Panc1 (cell line): ENCODE data around the gene ACACA. TPM values are rescaled to one million over a fixed set of nuclear protein-coding genes. Genes with fewer than 3 reads are reported as not detected.

Source experiments
- ATAC-seq: fragments of 200-7000 bp; cut with Tn5 transposase; 2 replicates; pipeline ENCODE4 v1.9.1; 2020; ENCODE audit warnings: mild to moderate bottlenecking, moderate library complexity
- BruUV-seq: library from RNA; stranded (reverse); fragments of 400-500 nt; replicated peaks from 2 replicates; lab custom pipeline; 2021; lab: Mats Ljungman, UMichigan
- CTCF ChIA-PET: fragments of 300-600 bp; sonication (Branson Sonifier 250); formaldehyde crosslinking; loops from one replicate; lab custom pipeline; 2022; ENCODE audit warnings: antibody characterized with exemption; lab: Charles Lee
- POLR2A ChIA-PET: fragments of 300-600 bp; sonication (Branson Sonifier 250); formaldehyde crosslinking; loops from one replicate; lab custom pipeline; 2022; ENCODE audit warnings: antibody characterized with exemption; lab: Charles Lee
- DNase-seq: peaks from one replicate; pipeline ENCODE4 v3.0.0-alpha.2; 2010; ENCODE audit warnings: low read depth, low spot score
- H3K27ac ChIP-seq: 2 replicates; pipeline ENCODE4 v1.5.1; 2011; ENCODE audit warnings: mild to moderate bottlenecking, low read length, inconsistent platforms
- H3K27me3 ChIP-seq: fragments of 200-500 bp; sonication (Bioruptor generic); 2 replicates; pipeline ENCODE4 v1.6.0; 2014; ENCODE audit warnings: low read length, inconsistent platforms; ENCODE audit not compliant: control insufficient read depth, insufficient read depth
- H3K36me3 ChIP-seq: fragments of 200-500 bp; sonication (Bioruptor generic); 2 replicates; pipeline ENCODE4 v1.5.1; 2014; ENCODE audit warnings: inconsistent platforms, mild to moderate bottlenecking, low read length, moderate library complexity; ENCODE audit not compliant: control insufficient read depth, insufficient read depth
- H3K4me1 ChIP-seq: 2 replicates; pipeline ENCODE4 v1.5.1; 2011; ENCODE audit warnings: inconsistent platforms, mild to moderate bottlenecking, low read length, moderate library complexity; ENCODE audit not compliant: control insufficient read depth, insufficient read depth
- H3K4me3 ChIP-seq, 2 experiments: 2 replicates each; pipeline ENCODE4 v1.5.1; 2011 to 2012; ENCODE audit warnings: low read depth in 2 of 2, low read length in 2 of 2, mild to moderate bottlenecking in 2 of 2, inconsistent platforms in 1 of 2, moderate library complexity in 1 of 2
- H3K9me3 ChIP-seq: fragments of 200-500 bp; sonication (Bioruptor generic); 2 replicates; pipeline ENCODE4 v1.5.1; 2014; ENCODE audit warnings: low read depth, mild to moderate bottlenecking, inconsistent platforms, low read length, moderate library complexity; ENCODE audit not compliant: control insufficient read depth, insufficient read depth
- CTCF ChIP-seq: fragments of 450-650 bp; IDR thresholded peaks from 2 replicates; pipeline ENCODE4 v1.5.1; 2017; ENCODE audit warnings: mild to moderate bottlenecking
- POLR2AphosphoS5 ChIP-seq: IDR thresholded peaks from 2 replicates; pipeline ENCODE4 v1.6.1; 2012; ENCODE audit warnings: mild to moderate bottlenecking, low read depth, low read length, moderate library complexity
- REST ChIP-seq, 2 experiments: IDR thresholded peaks; 2 replicates each; pipeline ENCODE4 v1.6.1; 2011 to 2012; ENCODE audit warnings: low read depth in 2 of 2, control low read depth in 1 of 2, low read length in 1 of 2, mild to moderate bottlenecking in 1 of 2, moderate library complexity in 1 of 2; ENCODE audit not compliant: insufficient read depth in 1 of 2
- SIN3A ChIP-seq: IDR thresholded peaks from 2 replicates; pipeline ENCODE4 v1.6.1; 2012; ENCODE audit warnings: low read depth, mild to moderate bottlenecking, low read length, moderate library complexity, borderline replicate concordance; ENCODE audit not compliant: insufficient read depth
- TCF7L2 ChIP-seq: IDR thresholded peaks from 2 replicates; pipeline ENCODE4 v1.6.1; 2011; ENCODE audit warnings: mild to moderate bottlenecking, low read depth, low read length, inconsistent platforms
- in situ Hi-C: cut with HindIII; loops from 2 replicates; pipeline ENCODE4 v1.10.0; 2016; ENCODE audit warnings: low sequenced_read_pairs, low pct_unique_long_range_greater_than_20kb
- intact Hi-C: fragments of 100-400 bp; cut with micrococcal nuclease; formaldehyde crosslinking; loops from one replicate; pipeline ENCODE4 v1.10.0; 2022; ENCODE audit not compliant: unreplicated experiment
- total RNA-seq: library from RNA; stranded (reverse); gene quantifications from one replicate; pipeline ENCODE4 v1.2.1, GENCODE V29; 2021; ENCODE audit not compliant: unreplicated experiment

ACACA gene
- total RNA-seq, 1 experiment from 2014 or later, result 131 TPM

GRCh38 chr17:37385474-37385990, 21.1 kb downstream of the ACACA start:
- ChIA-PET POLR2A (no interaction called here), CTCF (no interaction called here)
- no peak overlapping the region for H3K4me3 ChIP-seq
- H3K36me3 ChIP-seq, result no peaks in the 10 kb centered on the region
- in situ Hi-C loops (no loop called here), intact Hi-C loops (no loop called here)
- no TSS peak for BruUV-seq
- TF ChIP-seq REST (IDR thresholded peaks at IDR 0.05; ENCODE audit: insufficient read depth in 1 of 2, low read depth in 2 of 2, low read length in 1 of 2) (no peak), POLR2AphosphoS5 (no peak), SIN3A (no peak), CTCF (no peak), TCF7L2 (no peak)
- no peak overlapping the region for H3K27ac ChIP-seq
- DNase-seq, result no peak
- no peak for ATAC-seq
- H3K27me3 ChIP-seq, result no peaks in the 10 kb centered on the region
- no peaks in the 10 kb centered on the region for H3K9me3 ChIP-seq
- no peaks in the 10 kb centered on the region for H3K4me1 ChIP-seq

GRCh38 chr17:37384560-37385149, 22.0 kb downstream of the ACACA start:
- DNase-seq, result no peak
- Histone ChIP-seq H3K27me3 (no peaks in the 10 kb centered on the region), H3K4me1 (no peaks in the 10 kb centered on the region), H3K4me3 (no peak overlapping the region), H3K27ac (no peak overlapping the region), H3K9me3 (no peaks in the 10 kb centered on the region), H3K36me3 (no peaks in the 10 kb centered on the region)
- no peak for ATAC-seq
- intact Hi-C loops (no loop called here), in situ Hi-C loops (no loop called here)
- CTCF ChIA-PET, result no interaction called here
- no TSS peak for BruUV-seq
- POLR2A ChIA-PET, result no interaction called here
- no peak for TF ChIP-seq CTCF
- no peak for TF ChIP-seq TCF7L2
- TF ChIP-seq POLR2AphosphoS5, result no peak
- no peak for TF ChIP-seq SIN3A
- TF ChIP-seq REST (IDR thresholded peaks at IDR 0.05; ENCODE audit: insufficient read depth in 1 of 2, low read depth in 2 of 2, low read length in 1 of 2), result no peak
